GM23338 (cell line): ENCODE data around the gene ADGRG1. TPM values are rescaled to one million over a fixed set of nuclear protein-coding genes. Genes with fewer than 3 reads are reported as not detected.

Experiments
- ATAC-seq: fragments of 200-7000 bp; cut with Tn5 transposase; 3 replicates; pipeline ENCODE4 v1.9.1; 2020
- DNase-seq: peaks from one replicate; pipeline ENCODE4 v3.0.0-alpha.2; 2015; ENCODE audit warnings: low spot score
- H2AFZ ChIP-seq: fragments of 200-600 bp; sonication (generic); 2 replicates; pipeline ENCODE4 v1.8.0; 2016; ENCODE audit warnings: antibody characterized with exemption, mild to moderate bottlenecking, moderate library complexity
- H3F3A ChIP-seq: fragments of 200-600 bp; sonication (generic); replicated peaks from 2 replicates; pipeline ENCODE4 v1.8.0; 2017; ENCODE audit warnings: antibody characterized with exemption, mixed run types, low read depth
- H3K27ac ChIP-seq: fragments of 200-600 bp; sonication (generic); 2 replicates; pipeline ENCODE4 v1.6.1; 2016; ENCODE audit warnings: low read depth
- H3K27me3 ChIP-seq: fragments of 200-600 bp; sonication (generic); 2 replicates; pipeline ENCODE4 v1.8.0; 2016; ENCODE audit warnings: mild to moderate bottlenecking, mixed run types, moderate library complexity; ENCODE audit not compliant: insufficient read depth
- H3K36me3 ChIP-seq: fragments of 200-600 bp; sonication (generic); 2 replicates; pipeline ENCODE4 v1.8.0; 2016; ENCODE audit warnings: mild to moderate bottlenecking; ENCODE audit not compliant: insufficient read depth
- H3K4me1 ChIP-seq: fragments of 200-600 bp; sonication (generic); 2 replicates; pipeline ENCODE4 v1.8.0; 2016; ENCODE audit warnings: mild to moderate bottlenecking, moderate library complexity; ENCODE audit not compliant: insufficient read depth
- H3K4me2 ChIP-seq: fragments of 200-600 bp; sonication (generic); 2 replicates; pipeline ENCODE4 v1.7.1; 2017; ENCODE audit warnings: mixed run types
- H3K4me3 ChIP-seq: fragments of 200-600 bp; sonication (generic); 2 replicates; pipeline ENCODE4 v1.6.1; 2016; ENCODE audit warnings: mixed run types
- H3K79me2 ChIP-seq: fragments of 200-600 bp; sonication (generic); replicated peaks from 2 replicates; pipeline ENCODE4 v1.8.0; 2017; ENCODE audit warnings: mild to moderate bottlenecking; ENCODE audit not compliant: insufficient read depth
- H3K9me2 ChIP-seq: fragments of 200-600 bp; sonication (generic); 2 replicates; pipeline ENCODE4 v1.8.0; 2017; ENCODE audit not compliant: insufficient read depth
- H4K20me1 ChIP-seq: fragments of 200-600 bp; sonication (generic); replicated peaks from 2 replicates; pipeline ENCODE4 v1.8.0; 2017; ENCODE audit warnings: mild to moderate bottlenecking; ENCODE audit not compliant: insufficient read depth
- H3K27ac Mint-ChIP-seq: 2 replicates; pipeline ENCODE4 v1.8.0; 2020; ENCODE audit warnings: inconsistent platforms, mild to moderate bottlenecking, moderate library complexity, mixed read lengths
- H3K27me3 Mint-ChIP-seq: 3 replicates; pipeline ENCODE4 v1.8.0; 2022; ENCODE audit warnings: low read depth, mild to moderate bottlenecking, moderate library complexity, mixed read lengths, inconsistent platforms; ENCODE audit not compliant: insufficient read depth, poor library complexity
- H3K36me3 Mint-ChIP-seq: 3 replicates; pipeline ENCODE4 v1.8.0; 2021; ENCODE audit warnings: low read depth, mild to moderate bottlenecking, inconsistent platforms, moderate library complexity, mixed read lengths
- H3K4me1 Mint-ChIP-seq: 3 replicates; pipeline ENCODE4 v1.8.0; 2020; ENCODE audit warnings: mild to moderate bottlenecking, inconsistent platforms, mixed read lengths
- H3K4me3 Mint-ChIP-seq: 3 replicates; pipeline ENCODE4 v1.8.0; 2021; ENCODE audit warnings: moderate library complexity, mild to moderate bottlenecking, inconsistent platforms, mixed read lengths
- H3K9me3 Mint-ChIP-seq: 3 replicates; pipeline ENCODE4 v1.8.0; 2020; ENCODE audit warnings: moderate library complexity, mild to moderate bottlenecking, inconsistent platforms, mixed read lengths
- CREB1 ChIP-seq: fragments of 250-450 bp; sonication (Bioruptor Pico); IDR thresholded peaks from 2 replicates; pipeline ENCODE4 v1.5.0; 2020; ENCODE audit warnings: low read depth, mild to moderate bottlenecking, moderate library complexity
- CTCF ChIP-seq, 2 experiments: fragments of 200-600 bp in 1 of 2; sonication (generic) in 1 of 2; conservative IDR thresholded peaks; 2 replicates each; pipeline versions ENCODE4 v1.5.1 to v1.6.1; 2016 to 2017; ENCODE audit warnings: antibody characterized with exemption in 2 of 2, low read depth in 2 of 2, mild to moderate bottlenecking in 2 of 2, moderate library complexity in 1 of 2
- EZH2 ChIP-seq: fragments of 200-600 bp; sonication (generic); IDR thresholded peaks from one replicate; pipeline ENCODE4 v1.8.0; 2017; ENCODE audit warnings: antibody characterized with exemption, mild to moderate bottlenecking, low read depth; ENCODE audit not compliant: unreplicated experiment
- EZH2phosphoT487 ChIP-seq: fragments of 200-600 bp; sonication (generic); IDR thresholded peaks from one replicate; pipeline ENCODE4 v1.8.1; 2018; ENCODE audit warnings: antibody characterized with exemption; ENCODE audit not compliant: unreplicated experiment
- JUNB ChIP-seq: IDR thresholded peaks from one replicate; pipeline ENCODE4 v1.6.1; 2016; ENCODE audit warnings: antibody characterized with exemption; ENCODE audit not compliant: unreplicated experiment
- POLR2AphosphoS5 ChIP-seq: IDR thresholded peaks from 2 replicates; pipeline ENCODE4 v1.6.1; 2016; ENCODE audit warnings: antibody characterized with exemption, low read depth
- REST ChIP-seq: IDR thresholded peaks from one replicate; pipeline ENCODE4 v1.6.1; 2018; ENCODE audit warnings: antibody characterized with exemption; ENCODE audit not compliant: unreplicated experiment
- STAT1 ChIP-seq: IDR thresholded peaks from one replicate; pipeline ENCODE4 v1.6.1; 2016; ENCODE audit warnings: antibody characterized with exemption; ENCODE audit not compliant: unreplicated experiment
- ZNF114 ChIP-seq: fragments of 250-450 bp; sonication (Bioruptor Pico); IDR thresholded peaks from 2 replicates; pipeline ENCODE4 v1.5.0; 2020; ENCODE audit warnings: mild to moderate bottlenecking, moderate library complexity
- ZNF462 ChIP-seq: fragments of 250-450 bp; sonication (Bioruptor Pico); IDR thresholded peaks from 2 replicates; pipeline ENCODE4 v1.5.0; 2020; ENCODE audit warnings: mild to moderate bottlenecking, moderate library complexity
- polyA plus RNA-seq: library from polyadenylated mRNA; unstranded; fragments of >200 nt; fragmentation: Nextera tagmentation; extraction: Ambion mirVana; gene quantifications from 2 replicates; pipeline ENCODE4 v1.2.1, GENCODE V29; 2016
- total RNA-seq: library from RNA; depleted of rRNA; stranded (reverse); fragments of >200 nt; shearing (Covaris generic); gene quantifications from 2 replicates; pipeline ENCODE4 v1.2.3, GENCODE V29; 2014

ADGRG1 gene
- total and polyA plus RNA-seq, 2 experiments from 2014 or later = 0.14 to 0.47 TPM

- TF ChIP-seq REST (no peak), CTCF (conservative IDR thresholded peaks at IDR 0.05; ENCODE audit: low read depth in 2 of 2) (no peak), EZH2 (no peak)
Measured at GRCh38 chr16:57682809-57683635, 54.6 kb downstream of the ADGRG1 start (continued).

DNA sequence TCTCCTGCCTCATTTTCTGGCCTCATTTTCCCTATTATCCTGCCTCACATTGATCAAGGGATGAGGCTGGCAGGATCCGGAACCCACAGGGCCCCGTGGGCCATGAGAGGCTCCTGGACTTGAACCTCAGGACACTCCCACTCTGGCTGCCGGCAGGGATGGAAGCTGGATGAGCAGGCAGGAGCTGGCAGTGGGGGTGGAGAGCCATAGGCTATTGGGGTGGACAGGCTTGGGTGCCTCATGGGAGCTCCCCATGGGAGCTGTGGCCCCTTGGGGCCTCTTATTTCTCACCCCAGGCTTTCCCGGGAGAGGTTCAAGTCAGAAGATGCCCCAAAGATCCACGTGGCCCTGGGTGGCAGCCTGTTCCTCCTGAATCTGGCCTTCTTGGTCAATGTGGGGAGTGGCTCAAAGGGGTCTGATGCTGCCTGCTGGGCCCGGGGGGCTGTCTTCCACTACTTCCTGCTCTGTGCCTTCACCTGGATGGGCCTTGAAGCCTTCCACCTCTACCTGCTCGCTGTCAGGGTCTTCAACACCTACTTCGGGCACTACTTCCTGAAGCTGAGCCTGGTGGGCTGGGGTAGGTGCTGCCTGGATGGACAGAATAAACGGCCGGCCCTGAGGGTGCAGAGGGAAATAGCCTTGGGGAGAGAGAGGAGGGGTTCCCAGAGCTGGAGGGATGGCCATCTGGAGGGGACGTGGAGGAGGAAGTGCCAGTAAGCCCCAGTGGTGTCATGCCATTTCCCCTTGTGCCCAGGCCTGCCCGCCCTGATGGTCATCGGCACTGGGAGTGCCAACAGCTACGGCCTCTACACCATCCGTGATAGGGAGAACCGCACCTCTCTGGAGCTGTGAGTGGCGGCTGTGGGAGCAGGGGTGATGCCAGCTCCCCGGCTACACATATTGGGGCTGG lies 55.5 kb downstream of the ADGRG1 start:
- Histone ChIP-seq H3F3A (no peaks in the 10 kb centered on the region), H3K36me3 (no peaks in the 10 kb centered on the region), H3K27me3 (no peaks in the 10 kb centered on the region), H3K4me2 (no peak overlapping the region), H3K4me3 (no peak overlapping the region), H4K20me1 (no peaks in the 10 kb centered on the region), H3K27ac (no peak overlapping the region), H3K4me1 (no peaks in the 10 kb centered on the region), H2AFZ (no peak overlapping the region), H3K79me2 (no peaks in the 10 kb centered on the region), H3K9me2 (no peaks in the 10 kb centered on the region)
- DNase-seq (no peak), ATAC-seq (no peak)
- H3K4me1 Mint-ChIP-seq = peaks cover 13% of the 10 kb centered on the region; the same call in 2 of the 3 replicates
- H3K36me3 Mint-ChIP-seq = no peaks in the 10 kb centered on the region
- H3K27ac Mint-ChIP-seq = no peak overlapping the region
- H3K9me3 Mint-ChIP-seq = no peaks in the 10 kb centered on the region
- H3K27me3 Mint-ChIP-seq = peaks cover 5% of the 10 kb centered on the region
- no peak overlapping the region for H3K4me3 Mint-ChIP-seq
- TF ChIP-seq CREB1 (CRISPR knock-in tag) = no peak
- TF ChIP-seq POLR2AphosphoS5 = no peak
- TF ChIP-seq EZH2 = no peak
- TF ChIP-seq ZNF114 = no peak
- TF ChIP-seq JUNB = no peak
- TF ChIP-seq EZH2phosphoT487 = no peak
- no peak for TF ChIP-seq STAT1
- no peak for TF ChIP-seq ZNF462 (CRISPR knock-in tag)
